ENCODE measurements around the gene PCLO.

Gene PCLO

GRCh38 chr7:82865856-82866255 is 296.8 kb downstream of the PCLO start:
- TF ChIP-seq POLR2AphosphoS5 (IDR thresholded peaks at IDR 0.05; ENCODE audit: low read depth, low read length) (no peak), TAF1 (IDR thresholded peaks at IDR 0.05; ENCODE audit: borderline replicate concordance, low read depth, low read length) (no peak), POLR2A (IDR thresholded peaks at IDR 0.05; ENCODE audit: low read depth, low read length) (no peak)
- FAIRE-seq, result no peak
- no peak for DNase-seq (ENCODE audit: insufficient read length)

GRCh38 chr7:82859106-82859850 is 303.4 kb downstream of the PCLO start:
- DNase-seq (ENCODE audit: insufficient read length) (no peak), FAIRE-seq (no peak)
- TF ChIP-seq TAF1 (IDR thresholded peaks at IDR 0.05; ENCODE audit: borderline replicate concordance, low read depth, low read length) (no peak), POLR2AphosphoS5 (IDR thresholded peaks at IDR 0.05; ENCODE audit: low read depth, low read length) (no peak), POLR2A (IDR thresholded peaks at IDR 0.05; ENCODE audit: low read depth, low read length) (no peak)

- TF ChIP-seq TAF1 (IDR thresholded peaks at IDR 0.05; ENCODE audit: borderline replicate concordance, low read depth, low read length), result no peak
- no peak for TF ChIP-seq POLR2A (IDR thresholded peaks at IDR 0.05; ENCODE audit: low read depth, low read length)
- TF ChIP-seq POLR2AphosphoS5 (IDR thresholded peaks at IDR 0.05; ENCODE audit: low read depth, low read length), result no peak
- FAIRE-seq, result no peak
- DNase-seq (ENCODE audit: insufficient read length), result no peak
These were observed 311.6 kb downstream of the PCLO start for GRCh38 chr7:82851121-82851520.

GRCh38 chr7:82841828-82842227 is 320.9 kb downstream of the PCLO start:
- no peak for TF ChIP-seq TAF1 (IDR thresholded peaks at IDR 0.05; ENCODE audit: borderline replicate concordance, low read depth, low read length)
- no peak for TF ChIP-seq POLR2AphosphoS5 (IDR thresholded peaks at IDR 0.05; ENCODE audit: low read depth, low read length)
- no peak for TF ChIP-seq POLR2A (IDR thresholded peaks at IDR 0.05; ENCODE audit: low read depth, low read length)
- DNase-seq (ENCODE audit: insufficient read length) (no peak), FAIRE-seq (no peak)

GRCh38 chr7:82840061-82840460 is 322.6 kb downstream of the PCLO start:
- DNase-seq (ENCODE audit: insufficient read length) (no peak), FAIRE-seq (no peak)
- TF ChIP-seq TAF1 (IDR thresholded peaks at IDR 0.05; ENCODE audit: borderline replicate concordance, low read depth, low read length) (no peak), POLR2A (IDR thresholded peaks at IDR 0.05; ENCODE audit: low read depth, low read length) (no peak), POLR2AphosphoS5 (IDR thresholded peaks at IDR 0.05; ENCODE audit: low read depth, low read length) (no peak)

GRCh38 chr7:82839555-82839954 is 323.1 kb downstream of the PCLO start:
- TF ChIP-seq POLR2AphosphoS5 (IDR thresholded peaks at IDR 0.05; ENCODE audit: low read depth, low read length) (no peak), TAF1 (IDR thresholded peaks at IDR 0.05; ENCODE audit: borderline replicate concordance, low read depth, low read length) (no peak), POLR2A (IDR thresholded peaks at IDR 0.05; ENCODE audit: low read depth, low read length) (no peak)
- FAIRE-seq (no peak), DNase-seq (ENCODE audit: insufficient read length) (no peak)

GRCh38 chr7:82839063-82839462 is 323.6 kb downstream of the PCLO start:
- FAIRE-seq (no peak), DNase-seq (ENCODE audit: insufficient read length) (no peak)
- no peak for TF ChIP-seq TAF1 (IDR thresholded peaks at IDR 0.05; ENCODE audit: borderline replicate concordance, low read depth, low read length)

- FAIRE-seq (no peak), DNase-seq (ENCODE audit: insufficient read length) (no peak)
- TF ChIP-seq POLR2AphosphoS5 (IDR thresholded peaks at IDR 0.05; ENCODE audit: low read depth, low read length) (no peak), POLR2A (IDR thresholded peaks at IDR 0.05; ENCODE audit: low read depth, low read length) (no peak), TAF1 (IDR thresholded peaks at IDR 0.05; ENCODE audit: borderline replicate concordance, low read depth, low read length) (no peak)
These were observed 324.4 kb downstream of the PCLO start for GRCh38 chr7:82838314-82838713.

- no peak for DNase-seq (ENCODE audit: insufficient read length)
- no peak for FAIRE-seq
- TF ChIP-seq POLR2AphosphoS5 (IDR thresholded peaks at IDR 0.05; ENCODE audit: low read depth, low read length) (no peak), TAF1 (IDR thresholded peaks at IDR 0.05; ENCODE audit: borderline replicate concordance, low read depth, low read length) (no peak), POLR2A (IDR thresholded peaks at IDR 0.05; ENCODE audit: low read depth, low read length) (no peak)
These were observed 339.6 kb downstream of the PCLO start for GRCh38 chr7:82823073-82823472.

GRCh38 chr7:82821037-82821436 is 341.6 kb downstream of the PCLO start:
- TF ChIP-seq POLR2AphosphoS5 (IDR thresholded peaks at IDR 0.05; ENCODE audit: low read depth, low read length) (no peak), TAF1 (IDR thresholded peaks at IDR 0.05; ENCODE audit: borderline replicate concordance, low read depth, low read length) (no peak), POLR2A (IDR thresholded peaks at IDR 0.05; ENCODE audit: low read depth, low read length) (no peak)
- DNase-seq (ENCODE audit: insufficient read length) (no peak), FAIRE-seq (no peak)

GRCh38 chr7:82818171-82818570 is 344.5 kb downstream of the PCLO start:
- no peak for TF ChIP-seq POLR2AphosphoS5 (IDR thresholded peaks at IDR 0.05; ENCODE audit: low read depth, low read length)
- TF ChIP-seq TAF1 (IDR thresholded peaks at IDR 0.05; ENCODE audit: borderline replicate concordance, low read depth, low read length), result no peak
- no peak for TF ChIP-seq POLR2A (IDR thresholded peaks at IDR 0.05; ENCODE audit: low read depth, low read length)
- DNase-seq (ENCODE audit: insufficient read length), result no peak
- no peak for FAIRE-seq

GRCh38 chr7:82816272-82816671 is 346.4 kb downstream of the PCLO start:
- no peak for DNase-seq (ENCODE audit: insufficient read length)
- TF ChIP-seq POLR2A (IDR thresholded peaks at IDR 0.05; ENCODE audit: low read depth, low read length), result no peak
- TF ChIP-seq POLR2AphosphoS5 (IDR thresholded peaks at IDR 0.05; ENCODE audit: low read depth, low read length), result no peak
- no peak for TF ChIP-seq TAF1 (IDR thresholded peaks at IDR 0.05; ENCODE audit: borderline replicate concordance, low read depth, low read length)
- FAIRE-seq, result no peak
